Right lobe of liver (tissue), 4 donors: ENCODE data around the gene ADORA1.

Source experiments
- POLR2A ChIP-seq: fragments of 450-650 bp; IDR thresholded peaks from one replicate; pipeline ENCODE4 v1.6.1; 2017; ENCODE audit warnings: antibody characterized with exemption, mild to moderate bottlenecking
- TF ChIP-seq, protein P1 (sequence below), 4 donors: fragments of 200-600 bp in 3 of 4; fragments of 450-650 bp in 1 of 4; IDR thresholded peaks; one replicate each; pipeline versions ENCODE4 v1.5.1 to v1.8.0; 2016 to 2022; ENCODE audit warnings: antibody characterized with exemption in 4 of 4, mild to moderate bottlenecking in 2 of 4
- donor health status: DM: no; HTN: no; CAD: no.
- donor health status: DM: no; HTN: no; CAD: no.
- donor health status: DM: no; HTN: yes; CAD: no.

DNA sequence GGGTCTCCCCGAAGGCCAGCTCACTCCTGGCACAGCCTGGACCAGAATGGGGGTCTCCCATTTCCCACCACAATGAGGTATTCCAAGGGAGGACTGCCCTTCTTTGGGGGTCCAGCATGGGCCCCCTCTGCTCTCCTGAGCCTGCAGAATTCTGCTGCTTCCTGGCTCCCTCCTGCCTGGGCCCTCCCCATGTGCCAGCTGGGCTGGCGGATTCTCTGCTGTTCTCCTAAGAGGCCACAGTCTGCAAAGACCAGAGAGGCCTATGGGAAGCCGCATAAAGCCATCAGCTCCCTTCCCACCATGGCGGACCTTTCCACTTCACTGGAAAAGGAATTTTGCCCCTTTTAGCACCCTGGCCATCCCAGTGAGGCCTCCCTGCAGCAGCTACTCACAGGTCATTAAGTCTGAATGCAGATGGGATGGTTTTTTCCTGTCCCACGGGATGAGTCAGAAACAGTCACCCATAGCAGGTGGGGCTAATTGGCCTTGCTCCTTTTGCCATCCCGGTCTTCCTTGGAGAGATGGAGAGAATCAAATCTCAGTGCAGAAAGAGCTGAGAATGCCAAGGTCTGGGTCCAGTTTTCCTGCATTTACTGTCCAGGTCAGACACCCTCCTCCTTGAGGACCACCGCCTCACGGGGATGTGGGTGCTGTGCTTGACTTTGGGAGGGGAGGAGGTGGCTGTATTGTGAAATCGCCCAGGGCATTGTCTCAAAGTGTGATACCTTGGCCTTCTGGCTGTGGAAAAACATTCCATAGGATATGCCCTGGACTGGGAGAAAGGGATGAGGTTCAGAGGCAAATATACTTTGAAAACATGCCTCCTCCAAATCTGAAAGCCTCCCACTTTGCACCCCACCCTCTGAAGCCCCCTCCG is 24.9 kb downstream of the ADORA1 start:
- TF ChIP-seq, protein P1, sequence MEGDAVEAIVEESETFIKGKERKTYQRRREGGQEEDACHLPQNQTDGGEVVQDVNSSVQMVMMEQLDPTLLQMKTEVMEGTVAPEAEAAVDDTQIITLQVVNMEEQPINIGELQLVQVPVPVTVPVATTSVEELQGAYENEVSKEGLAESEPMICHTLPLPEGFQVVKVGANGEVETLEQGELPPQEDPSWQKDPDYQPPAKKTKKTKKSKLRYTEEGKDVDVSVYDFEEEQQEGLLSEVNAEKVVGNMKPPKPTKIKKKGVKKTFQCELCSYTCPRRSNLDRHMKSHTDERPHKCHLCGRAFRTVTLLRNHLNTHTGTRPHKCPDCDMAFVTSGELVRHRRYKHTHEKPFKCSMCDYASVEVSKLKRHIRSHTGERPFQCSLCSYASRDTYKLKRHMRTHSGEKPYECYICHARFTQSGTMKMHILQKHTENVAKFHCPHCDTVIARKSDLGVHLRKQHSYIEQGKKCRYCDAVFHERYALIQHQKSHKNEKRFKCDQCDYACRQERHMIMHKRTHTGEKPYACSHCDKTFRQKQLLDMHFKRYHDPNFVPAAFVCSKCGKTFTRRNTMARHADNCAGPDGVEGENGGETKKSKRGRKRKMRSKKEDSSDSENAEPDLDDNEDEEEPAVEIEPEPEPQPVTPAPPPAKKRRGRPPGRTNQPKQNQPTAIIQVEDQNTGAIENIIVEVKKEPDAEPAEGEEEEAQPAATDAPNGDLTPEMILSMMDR (IDR thresholded peaks at IDR 0.05) = no peak
- TF ChIP-seq POLR2A = no peak
